Measurements from ENCODE around the gene EPHB1.

- no peak for TF ChIP-seq CTCF (IDR thresholded peaks at IDR 0.05)
- no peak for TF ChIP-seq POLR2A (IDR thresholded peaks at IDR 0.05)
These were observed 408.0 kb downstream of the EPHB1 start for GRCh38 chr3:135203026-135203425.
